Measurements from ENCODE around the gene TCP11L2. TPM values are rescaled to one million over a fixed set of nuclear protein-coding genes. Genes with fewer than 3 reads are reported as not detected.
A peak's percentile ranks its signal among the peaks of the same experiment; 100 is the strongest.

Gene TCP11L2
- total and polyA plus RNA-seq, 2 of the 13 experiments (the other 11 are each of a cell fraction or from before 2014, with no cell fraction given): 4.6 to 24.1 TPM

- TF ChIP-seq ZGPAT (CRISPR knock-in tag; IDR thresholded peaks at IDR 0.05): peak; percentile 62
- no peak for TF ChIP-seq ATF1 (CRISPR knock-in tag; IDR thresholded peaks at IDR 0.05)
- TF ChIP-seq RAD21 (CRISPR knock-in tag; IDR thresholded peaks at IDR 0.05): no peak; the same call in 1 of the 2 replicates
- no peak for TF ChIP-seq KLF13 (CRISPR knock-in tag; IDR thresholded peaks at IDR 0.05)
- TF ChIP-seq SNRNP70 (IDR thresholded peaks at IDR 0.05; ENCODE audit: low read depth, low read length): no peak
- TF ChIP-seq SCMH1 (CRISPR knock-in tag; IDR thresholded peaks at IDR 0.05; ENCODE audit: borderline replicate concordance): no peak
- TF ChIP-seq ZSCAN5A (CRISPR knock-in tag; IDR thresholded peaks at IDR 0.05; ENCODE audit: borderline replicate concordance): no peak
- 0 out of 4 replicates have a peak, but pooled peaks of 1 of the 2 experiments have one; percentile 14 for TF ChIP-seq KLF16 (CRISPR knock-in tag; IDR thresholded peaks at IDR 0.05)
- peak; percentile 8 for TF ChIP-seq SAP130 (CRISPR knock-in tag; IDR thresholded peaks at IDR 0.05; ENCODE audit: low read depth)
- no peak for TF ChIP-seq ZNF547 (CRISPR knock-in tag; IDR thresholded peaks at IDR 0.05)
- peak; percentile 14; the same call in 1 of the 2 replicates for TF ChIP-seq NR2F2 (IDR thresholded peaks at IDR 0.05; ENCODE audit: borderline replicate concordance, low read depth)
- peak; percentile 45; the same call in 1 of the 2 replicates for TF ChIP-seq NFKB2 (CRISPR knock-in tag; IDR thresholded peaks at IDR 0.05; ENCODE audit: borderline replicate concordance)
- peak; percentile 60; the same call in 1 of the 2 replicates for TF ChIP-seq KAT8 (CRISPR knock-in tag; IDR thresholded peaks at IDR 0.05)
- TF ChIP-seq RARA (CRISPR knock-in tag; IDR thresholded peaks at IDR 0.05): peak; percentile 62
- no peak for TF ChIP-seq ZFP36 (IDR thresholded peaks at IDR 0.05; ENCODE audit: borderline replicate concordance, low read depth, low read length, partially characterized antibody)
- TF ChIP-seq CBX1 (IDR thresholded peaks at IDR 0.05; ENCODE audit: low read depth): no peak
- no peak for TF ChIP-seq ZNF513 (CRISPR knock-in tag; conservative IDR thresholded peaks at IDR 0.05)
- no peak for TF ChIP-seq HHEX (CRISPR knock-in tag; IDR thresholded peaks at IDR 0.05)
- no peak for TF ChIP-seq HMGXB3 (CRISPR knock-in tag; IDR thresholded peaks at IDR 0.05; ENCODE audit: borderline replicate concordance)
- TF ChIP-seq NR2F6 (IDR thresholded peaks at IDR 0.05): 0 out of 2 replicates have a peak, but pooled peaks have one; percentile 8
- peak; percentile 19; the same call in 1 of the 2 replicates for TF ChIP-seq NR2F6 (CRISPR knock-in tag; IDR thresholded peaks at IDR 0.05)
Measured at GRCh38 chr12:106302401-106303201, at the start of gene TCP11L2 (continued).
